IPS DF 19.7 (cell line): Measurements from ENCODE around the gene FST.

Experiments
- DNase-seq: peaks from one replicate; pipeline ENCODE4 v3.0.0-alpha.2; 2013; ENCODE audit warnings: low read depth, low spot score

FST gene

DNA sequence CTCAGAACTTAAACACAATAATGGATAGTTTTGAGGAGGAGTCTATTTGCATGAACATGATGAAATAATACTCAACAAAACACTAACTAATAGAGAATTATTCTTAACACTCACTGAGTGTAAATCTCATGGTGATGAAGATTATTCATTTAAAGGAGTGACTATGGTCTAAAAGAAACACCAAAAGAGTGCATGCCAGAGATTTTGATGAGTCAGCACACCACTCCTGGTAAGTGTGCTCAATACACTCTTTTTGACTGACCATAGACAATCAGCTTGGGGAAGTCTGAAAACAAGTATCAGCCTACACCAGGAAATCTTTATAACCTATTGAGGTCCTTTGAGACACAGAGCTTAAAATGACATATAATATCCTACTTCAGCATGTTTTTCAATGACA lies 6.8 kb upstream of the FST start:
- DNase-seq = no peak

DNA sequence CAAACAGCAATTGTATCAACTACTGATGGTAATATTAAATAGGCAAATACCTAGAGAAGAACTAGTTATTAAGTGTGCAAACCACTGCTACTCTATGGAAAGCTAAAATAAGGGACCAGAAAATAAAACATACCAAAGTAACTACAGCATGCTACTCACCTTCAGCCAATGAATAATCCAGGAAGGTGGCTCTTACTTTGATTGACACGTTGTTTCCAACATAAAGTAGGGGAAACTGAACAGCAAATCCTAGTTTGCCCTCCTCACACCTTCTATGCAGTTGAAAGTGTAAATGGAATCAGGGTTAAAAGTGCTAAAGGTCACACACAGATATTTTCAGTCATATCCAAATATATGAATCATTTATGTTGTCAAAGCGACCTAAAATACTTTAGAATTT lies 5.1 kb upstream of the FST start:
- DNase-seq = no peak

DNA sequence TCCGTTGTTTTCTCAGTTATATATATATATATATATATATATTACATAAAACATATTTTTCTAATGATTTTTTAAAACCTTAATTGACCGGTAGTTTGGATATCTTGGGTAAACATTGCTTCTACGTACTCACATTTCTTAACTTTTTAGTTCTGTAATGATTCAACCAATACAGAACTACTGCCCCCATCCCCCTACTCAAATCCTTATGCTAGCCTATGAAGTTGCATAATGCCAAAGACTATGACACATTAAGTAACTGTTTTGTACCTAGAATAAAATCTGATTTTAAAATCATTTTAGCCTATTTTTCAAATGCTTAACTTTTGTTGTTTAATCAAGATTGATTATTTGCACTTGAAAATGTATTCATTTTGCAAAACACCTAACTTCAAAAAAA lies 4.4 kb upstream of the FST start:
- no peak for DNase-seq

DNA sequence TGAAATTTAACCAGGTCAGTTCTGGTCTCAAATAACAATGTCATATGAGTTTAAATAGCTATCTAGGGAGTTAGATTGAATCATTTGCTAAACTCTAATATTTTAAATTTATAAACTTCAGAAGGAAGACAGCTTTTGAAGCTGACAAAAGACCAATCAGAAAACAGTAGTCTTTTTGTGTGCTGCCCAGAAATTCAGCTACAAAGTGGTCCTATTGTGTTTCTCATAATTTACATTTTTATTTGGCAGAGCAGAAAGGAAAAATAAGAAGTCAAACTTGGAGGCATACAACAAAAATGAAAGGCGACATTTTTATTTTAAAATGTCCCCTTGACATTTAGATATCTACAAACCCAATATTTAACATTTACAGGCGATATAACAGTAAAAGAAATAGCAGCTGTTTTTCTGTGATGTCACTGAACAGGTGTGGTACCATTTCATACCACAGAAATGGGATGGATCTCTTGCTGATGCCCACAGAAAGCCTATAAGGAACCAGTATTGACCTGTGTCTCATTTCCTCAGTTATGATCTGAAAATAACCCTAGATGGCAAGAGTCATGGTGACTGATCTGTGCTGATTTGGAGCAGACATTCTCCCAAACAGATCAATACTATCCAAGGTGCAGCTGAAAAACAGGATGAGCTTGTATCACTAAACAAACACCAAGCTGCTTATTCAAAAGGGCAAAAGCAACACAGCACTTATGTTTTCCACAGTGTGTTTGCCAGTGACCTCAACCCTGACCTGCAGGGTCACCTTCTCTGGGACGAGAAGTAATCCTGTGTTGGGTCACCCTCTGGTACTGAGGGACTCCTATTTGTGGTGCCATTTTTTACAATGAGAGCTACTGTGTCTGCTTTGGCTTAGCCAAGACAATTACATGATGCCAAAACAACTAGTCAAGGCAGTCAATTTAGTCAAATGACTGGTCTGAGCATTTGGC lies 3.6 kb upstream of the FST start:
- DNase-seq = no peak

DNA sequence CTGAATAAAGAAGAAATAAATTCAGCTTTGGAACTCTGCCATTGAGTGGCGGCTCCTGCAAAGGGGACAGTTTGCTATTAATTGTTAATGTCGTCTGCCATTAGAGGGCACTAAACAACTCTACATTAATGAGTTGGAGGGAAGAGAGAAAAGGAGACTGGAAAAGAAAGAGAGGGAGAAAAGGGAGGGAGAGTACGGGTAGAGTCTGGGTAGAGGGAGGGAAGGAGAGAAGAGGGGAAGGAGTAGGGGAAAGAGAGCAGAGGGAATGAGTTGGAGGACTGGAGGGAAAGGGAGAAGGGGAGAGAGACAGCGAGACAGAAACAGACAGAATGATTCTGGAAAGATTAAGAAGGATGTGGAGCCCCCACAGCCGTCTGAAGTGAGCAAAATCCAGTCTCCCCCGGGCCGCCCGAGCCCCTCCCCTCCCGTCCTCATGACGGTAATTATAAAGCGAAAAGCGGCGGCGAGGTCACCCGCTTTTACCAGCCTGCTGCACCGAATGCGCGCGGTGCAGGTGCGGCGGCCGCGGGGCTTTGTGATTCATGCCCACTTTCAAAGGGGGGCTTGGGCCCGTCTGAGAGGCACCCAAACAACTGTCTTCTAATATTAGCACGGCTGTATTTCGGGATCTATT lies 1.9 kb upstream of the FST start:
- DNase-seq = peak; percentile 76

DNA sequence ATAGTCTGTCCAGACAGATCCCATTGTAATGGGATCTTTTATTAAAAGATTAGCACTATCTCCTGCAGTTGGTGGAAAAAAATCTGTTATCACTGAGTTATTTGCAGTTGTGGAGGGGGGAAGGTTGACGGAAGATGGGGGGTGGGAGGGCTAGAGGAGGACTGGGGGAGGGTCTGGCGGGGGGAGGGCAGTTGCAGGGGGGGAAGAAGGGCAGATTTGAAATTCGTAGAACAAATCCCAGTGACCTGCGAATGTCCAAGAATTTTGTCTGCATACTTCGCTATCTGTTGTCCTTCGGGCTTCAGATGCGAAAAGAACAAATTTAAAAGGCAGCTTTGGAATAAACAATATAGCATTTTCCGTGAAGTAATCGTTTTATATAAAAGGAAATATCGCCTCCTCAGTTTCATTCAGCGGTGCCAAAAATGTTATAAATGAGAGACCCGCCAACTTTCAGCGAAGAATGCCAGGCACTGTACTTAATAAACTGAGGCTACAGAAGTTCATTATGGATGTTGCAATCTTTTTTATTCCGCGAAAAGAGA lies 1.3 kb upstream of the FST start:
- DNase-seq = no peak

DNA sequence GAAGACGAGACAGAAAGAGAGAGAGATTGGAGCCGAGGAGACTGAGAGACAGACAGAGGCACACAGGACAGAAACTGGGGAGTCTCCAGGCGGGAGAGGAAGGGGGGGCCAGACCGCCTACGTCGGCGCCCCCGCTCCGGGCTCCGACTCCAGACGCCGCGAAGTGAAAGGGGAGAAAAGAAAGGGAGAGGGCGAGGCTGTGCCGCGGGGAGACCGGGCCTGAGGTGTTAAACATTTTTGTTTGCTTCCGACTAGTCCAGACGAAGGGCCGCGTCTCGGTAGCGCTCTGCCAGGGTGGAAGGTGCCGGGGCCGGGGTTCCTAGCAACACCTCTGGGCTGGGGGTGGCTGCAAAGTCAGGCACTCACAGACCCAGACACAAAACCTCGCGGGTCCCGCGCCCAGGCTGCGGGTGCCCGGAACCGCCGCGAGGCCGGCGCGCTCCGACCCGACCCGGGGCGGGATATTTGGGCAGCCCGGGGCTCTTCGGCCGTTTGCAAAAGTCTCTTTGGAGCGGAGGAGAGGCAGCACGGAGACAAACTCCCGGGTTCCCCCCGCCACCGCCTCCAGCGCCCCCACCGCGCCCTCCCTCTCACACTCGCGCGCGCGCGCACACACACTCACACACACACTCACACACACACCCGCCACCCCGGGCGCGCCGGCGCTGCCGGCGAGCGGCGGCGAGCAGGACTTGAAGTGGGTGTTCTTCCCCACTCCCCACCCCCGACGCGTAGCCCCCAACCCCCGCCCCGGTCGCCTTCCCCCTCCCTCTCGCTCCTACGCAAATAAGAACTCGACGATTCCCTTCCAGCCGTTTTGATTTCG lies 626 bp upstream of the FST start:
- DNase-seq = no peak

DNA sequence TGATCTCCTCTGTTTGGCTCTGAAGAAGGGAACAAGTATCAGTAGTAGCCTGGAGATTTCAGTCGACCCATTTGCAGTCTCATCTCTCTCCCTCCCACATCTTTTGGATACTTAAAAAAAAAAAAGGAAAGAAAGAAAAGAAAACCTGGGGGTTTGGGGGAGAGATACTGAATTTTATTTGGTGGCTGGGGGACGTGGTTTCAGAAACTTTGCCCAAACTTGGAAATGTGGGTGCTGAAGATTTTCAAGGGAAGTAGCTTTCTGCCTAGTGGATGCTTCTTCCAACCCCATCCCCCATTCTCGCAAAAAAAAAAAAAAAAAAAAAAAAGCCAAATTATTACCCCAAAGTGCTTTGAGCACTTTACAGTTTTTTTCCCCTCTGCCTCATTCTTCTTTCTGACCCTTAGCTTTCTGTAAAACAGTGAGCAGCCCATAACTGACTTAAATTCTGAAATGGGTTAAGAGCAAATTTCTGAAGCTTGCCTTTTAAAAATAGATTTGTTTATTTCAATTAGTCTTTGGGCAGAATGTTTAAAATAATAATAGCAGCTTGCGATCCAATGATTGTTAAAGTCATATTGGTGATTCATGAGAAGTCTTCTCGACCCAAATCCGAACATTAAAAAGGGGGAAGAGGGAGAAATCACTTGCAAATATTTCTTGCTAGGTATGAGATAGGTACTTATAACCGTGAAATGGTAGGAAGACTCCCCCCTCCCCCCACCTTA lies 894 bp downstream of the FST start:
- DNase-seq = no peak

DNA sequence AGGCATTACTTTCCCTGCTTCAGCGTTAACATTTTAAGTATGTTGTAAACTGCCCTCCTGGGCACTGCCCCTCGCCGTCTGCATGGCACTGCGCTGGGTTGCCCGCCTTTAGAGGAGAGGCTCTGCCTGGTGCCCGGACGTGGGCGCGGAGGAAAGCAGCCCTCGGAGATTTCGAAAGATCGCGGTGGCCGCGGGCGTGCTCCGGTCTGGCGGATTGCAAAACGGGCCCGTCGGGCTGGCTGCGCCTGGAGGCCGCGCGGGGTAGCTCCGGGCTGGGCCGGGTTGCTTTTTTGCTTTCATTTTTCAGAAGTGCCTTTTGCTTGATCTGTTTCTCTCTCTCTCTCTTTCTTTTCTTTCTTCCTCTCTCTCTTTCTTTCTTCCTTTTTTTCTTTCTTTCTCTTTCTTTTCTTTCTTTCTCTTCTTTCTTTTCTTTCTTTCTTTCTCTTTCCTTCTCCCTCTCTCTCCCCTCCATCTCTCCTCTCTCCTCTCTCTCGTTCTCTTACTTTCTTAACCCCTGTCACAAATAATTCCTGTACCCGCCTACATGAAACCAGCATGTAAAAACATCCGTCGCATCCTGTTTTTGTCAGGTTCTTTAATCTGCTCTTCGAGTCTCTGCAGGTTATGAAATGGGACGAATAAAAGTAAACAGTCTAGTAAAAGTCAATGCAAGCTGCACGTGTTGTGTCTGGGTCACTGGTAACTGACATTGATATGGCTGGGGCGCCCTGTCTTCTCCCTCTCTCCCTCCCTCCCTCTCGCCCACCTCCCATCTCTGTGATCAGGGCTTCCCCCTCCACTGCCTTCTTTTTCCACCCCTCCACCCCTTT lies 1.7 kb downstream of the FST start:
- no peak for DNase-seq

DNA sequence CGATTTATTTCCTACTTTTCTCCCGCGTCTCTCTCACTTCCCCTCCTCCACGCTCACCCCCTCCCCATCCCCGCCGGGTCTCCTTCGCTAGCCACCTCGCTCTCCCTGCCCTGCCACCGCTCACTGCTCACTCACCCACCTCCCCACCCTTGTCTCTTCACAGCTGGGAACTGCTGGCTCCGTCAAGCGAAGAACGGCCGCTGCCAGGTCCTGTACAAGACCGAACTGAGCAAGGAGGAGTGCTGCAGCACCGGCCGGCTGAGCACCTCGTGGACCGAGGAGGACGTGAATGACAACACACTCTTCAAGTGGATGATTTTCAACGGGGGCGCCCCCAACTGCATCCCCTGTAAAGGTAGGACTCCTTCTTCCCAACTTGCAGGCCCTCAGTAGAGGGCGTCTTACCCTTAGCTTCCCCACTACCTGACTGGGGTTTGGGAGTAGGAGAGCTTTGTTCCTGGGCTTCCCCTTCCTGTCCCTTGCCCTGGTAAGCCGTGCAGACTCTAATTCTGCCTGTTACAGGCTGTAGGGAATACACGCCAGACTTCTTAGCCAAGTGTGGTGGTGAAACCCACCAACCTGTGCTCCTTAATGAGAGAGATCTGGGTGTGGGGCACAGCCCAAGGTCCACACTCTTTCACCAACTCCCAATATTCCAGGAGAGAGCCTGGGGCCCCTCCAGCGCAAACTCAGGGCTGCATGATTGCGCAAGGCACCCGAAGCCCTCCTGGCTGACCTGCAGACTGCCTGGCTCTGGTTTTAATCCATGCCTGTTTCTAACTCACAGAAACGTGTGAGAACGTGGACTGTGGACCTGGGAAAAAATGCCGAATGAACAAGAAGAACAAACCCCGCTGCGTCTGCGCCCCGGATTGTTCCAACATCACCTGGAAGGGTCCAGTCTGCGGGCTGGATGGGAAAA lies 2.5 kb downstream of the FST start:
- peak; percentile 63 for DNase-seq

DNA sequence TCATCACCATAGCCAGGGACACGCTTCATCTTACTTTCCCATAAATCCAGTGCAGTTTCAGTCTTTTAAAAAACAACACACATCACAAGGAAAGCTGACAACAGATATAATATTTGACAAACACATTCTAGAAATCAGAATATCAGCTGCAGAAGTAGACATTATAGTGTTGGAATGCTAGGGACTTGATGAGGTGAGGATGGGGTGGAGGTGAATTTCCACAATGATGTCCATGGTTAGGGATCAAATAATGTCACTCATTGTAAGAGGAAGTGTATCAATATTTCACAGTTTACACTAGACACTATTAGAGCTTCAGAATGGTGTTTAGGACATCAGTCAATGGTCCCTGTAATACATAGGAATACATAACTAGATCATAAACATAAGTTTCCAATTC lies 7.0 kb downstream of the FST start:
- DNase-seq = no peak

DNA sequence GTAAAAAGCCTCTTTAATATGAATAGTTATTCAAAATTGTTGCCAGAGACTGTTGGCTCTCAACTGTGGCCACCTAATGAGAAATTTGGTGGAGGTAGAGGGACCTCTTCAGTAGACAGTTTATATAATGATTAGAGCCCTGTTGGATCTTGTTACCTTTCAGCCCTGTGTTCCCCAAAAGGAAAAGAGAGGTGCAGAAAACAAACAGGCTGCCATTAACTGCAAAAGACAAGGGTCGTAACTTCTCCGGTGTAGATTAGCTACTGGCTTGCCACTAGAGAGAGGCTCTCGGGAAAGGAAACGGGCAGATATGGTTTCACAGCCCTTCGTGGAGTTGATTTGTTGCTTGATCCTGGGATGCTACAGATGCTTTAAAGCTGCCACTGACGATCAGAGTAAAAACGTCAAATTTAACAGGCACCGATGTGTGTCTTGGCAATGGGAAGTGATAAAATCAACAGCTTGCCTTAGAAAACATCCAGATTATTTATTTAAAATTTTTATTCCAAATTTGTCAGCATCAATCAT lies 7.8 kb downstream of the FST start:
- DNase-seq = no peak

DNA sequence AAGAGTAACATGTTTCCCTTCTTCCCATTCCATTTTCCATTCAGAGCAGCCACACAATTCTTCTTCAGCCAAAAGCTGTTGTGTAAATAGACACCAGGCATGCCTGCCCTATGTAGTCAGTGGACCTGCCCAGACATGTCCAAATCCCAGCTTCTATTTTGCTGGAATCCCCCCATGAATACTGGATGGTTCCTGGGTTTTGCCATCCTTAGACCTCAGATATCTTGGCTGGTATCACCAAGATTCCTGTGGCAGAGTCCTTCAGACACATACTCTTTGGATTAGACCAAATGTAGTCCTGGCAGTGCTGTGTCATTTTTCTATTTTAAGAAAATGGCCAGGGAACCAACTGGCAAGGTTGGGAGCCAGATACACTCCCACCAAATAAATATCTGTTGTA lies 10.3 kb downstream of the FST start:
- DNase-seq = no peak

DNA sequence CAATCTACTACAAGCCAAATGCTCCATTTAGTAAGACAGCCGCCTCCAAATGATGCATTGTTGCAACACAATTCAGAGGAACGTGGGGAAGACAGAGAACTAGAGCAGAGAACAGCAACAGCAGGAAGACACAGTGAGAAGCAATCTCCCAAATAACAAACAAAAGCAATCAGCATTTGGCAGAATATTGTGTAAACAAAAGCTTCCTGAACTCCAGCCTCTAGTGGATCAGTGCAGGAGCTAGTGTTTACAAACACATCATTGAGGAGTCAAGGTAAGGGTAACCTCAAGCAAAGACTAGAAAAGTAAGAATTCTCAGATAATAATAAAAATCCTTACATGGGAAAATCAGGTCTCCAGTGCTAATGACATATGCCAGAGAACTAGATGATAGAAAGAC lies 20.6 kb downstream of the FST start:
- no peak for DNase-seq

DNA sequence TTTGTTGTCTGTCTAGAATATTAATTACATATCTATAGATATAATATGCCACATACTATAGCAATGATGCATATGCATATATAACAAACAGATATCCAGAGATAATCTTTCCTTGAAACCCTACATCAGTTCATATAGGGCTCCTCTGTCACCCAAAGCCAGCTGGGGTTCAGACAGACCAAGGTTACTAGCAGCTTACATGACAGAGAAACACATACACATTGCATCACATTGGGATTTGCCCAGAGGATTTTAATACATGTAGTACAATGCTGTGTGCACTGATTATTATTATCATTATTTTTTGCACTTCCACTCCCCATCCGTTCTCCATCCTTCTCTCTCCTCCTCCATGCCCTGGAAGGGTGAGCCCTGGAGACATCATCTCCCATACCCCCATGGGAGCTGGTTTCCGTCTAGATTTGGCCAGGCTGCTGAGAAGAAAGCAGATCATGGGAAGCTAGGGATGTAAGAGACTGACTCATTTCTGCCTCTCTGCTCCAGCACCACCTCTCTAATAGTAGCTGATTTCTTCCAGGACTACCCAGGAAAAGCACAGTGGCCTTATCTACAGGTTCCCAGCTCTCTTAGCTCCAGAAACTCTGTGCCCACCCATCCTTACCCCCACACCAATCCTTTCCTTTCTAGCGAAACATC lies 23.3 kb downstream of the FST start:
- no peak for DNase-seq

DNA sequence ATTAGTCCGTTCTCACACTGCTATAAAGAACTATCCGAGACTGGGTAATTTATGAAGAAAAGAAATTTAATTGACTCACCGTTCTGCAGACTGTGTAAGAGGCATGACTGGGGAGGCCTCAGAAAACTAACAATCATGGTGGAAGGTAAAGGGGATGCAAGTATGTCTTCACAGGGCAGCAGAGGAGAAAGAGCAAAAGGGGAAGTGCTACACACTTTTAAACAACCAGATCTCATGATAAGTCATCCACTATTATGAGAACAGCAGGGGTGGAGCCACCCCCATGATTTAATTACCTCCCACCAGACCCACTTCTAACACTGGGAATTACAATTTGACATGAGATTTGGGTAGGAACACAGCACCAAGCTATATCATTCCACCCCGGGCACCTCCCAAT lies 26.6 kb downstream of the FST start:
- no peak for DNase-seq

DNA sequence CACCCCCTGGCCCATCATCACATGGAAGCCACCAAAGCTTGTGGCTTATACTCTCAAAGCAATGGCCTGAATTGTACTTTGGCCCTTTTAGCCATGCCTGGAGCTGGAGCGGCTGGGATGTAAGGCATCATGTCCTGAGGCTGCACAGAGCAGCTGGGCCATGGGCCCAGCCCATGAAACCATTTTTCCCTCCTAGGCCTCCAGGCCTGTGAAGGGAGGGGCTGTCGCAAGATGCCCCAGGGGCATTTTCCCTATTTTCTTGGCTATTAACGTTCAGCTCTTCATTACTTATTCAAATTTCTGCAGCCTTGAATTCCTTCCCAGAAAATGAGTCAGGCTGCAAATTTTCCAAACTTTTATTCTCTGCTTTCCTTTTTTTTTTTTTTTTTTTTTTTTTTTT lies 27.7 kb downstream of the FST start:
- DNase-seq = no peak

DNA sequence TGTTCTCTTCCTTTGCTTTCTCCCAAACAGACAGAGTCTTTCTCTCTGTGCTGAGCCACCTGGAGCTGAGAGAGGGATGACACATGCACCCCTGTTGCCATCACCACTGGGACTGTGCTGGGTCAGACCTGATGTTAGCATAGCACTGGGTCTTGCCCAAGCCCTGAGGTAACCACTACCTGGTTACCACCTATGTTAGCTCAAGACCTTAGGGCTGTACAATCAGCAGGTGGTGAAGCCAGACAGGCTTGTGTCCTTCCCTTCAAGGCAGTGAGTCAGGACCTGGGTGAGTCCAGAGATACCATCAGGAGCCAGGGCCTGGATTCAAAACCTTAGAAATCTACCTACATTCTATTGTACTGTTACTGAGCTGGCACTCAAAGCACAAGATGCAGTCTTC lies 32.1 kb downstream of the FST start:
- no peak for DNase-seq

DNA sequence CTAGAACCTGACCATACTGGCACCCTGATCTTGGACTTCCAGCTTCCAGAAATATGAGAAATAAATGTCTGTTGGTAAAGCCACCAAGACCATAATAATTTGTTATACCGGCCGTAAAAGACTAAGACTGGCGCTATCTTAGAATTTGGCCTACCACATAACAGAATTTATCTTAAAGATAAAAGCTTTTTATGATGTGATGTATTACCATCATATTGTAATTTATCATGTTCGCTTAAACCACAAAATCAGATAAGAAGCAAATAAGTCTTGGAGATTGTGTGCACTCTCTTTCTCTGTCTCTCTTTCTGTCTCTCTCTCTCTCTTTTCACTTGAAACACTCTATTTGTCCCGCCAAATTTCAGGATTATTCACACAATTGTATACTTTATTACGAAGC lies 35.6 kb downstream of the FST start:
- DNase-seq = no peak
